K562 treated with DMSO at 1 percent for 4 hours (cell line): ENCODE measurements around the gene HOXA2. TPM values are rescaled to one million over a fixed set of nuclear protein-coding genes. Genes with fewer than 3 reads are reported as not detected.

ENCODE experiments used
- total RNA-seq: library from RNA; unstranded; fragments of 300-600 nt; gene quantifications from 2 replicates; pipeline ENCODE4 v1.2.3, GENCODE V29; 2022; ENCODE audit not compliant: insufficient read depth

The HOXA2 gene
- not detected in 2 replicates for total RNA-seq

DNA sequence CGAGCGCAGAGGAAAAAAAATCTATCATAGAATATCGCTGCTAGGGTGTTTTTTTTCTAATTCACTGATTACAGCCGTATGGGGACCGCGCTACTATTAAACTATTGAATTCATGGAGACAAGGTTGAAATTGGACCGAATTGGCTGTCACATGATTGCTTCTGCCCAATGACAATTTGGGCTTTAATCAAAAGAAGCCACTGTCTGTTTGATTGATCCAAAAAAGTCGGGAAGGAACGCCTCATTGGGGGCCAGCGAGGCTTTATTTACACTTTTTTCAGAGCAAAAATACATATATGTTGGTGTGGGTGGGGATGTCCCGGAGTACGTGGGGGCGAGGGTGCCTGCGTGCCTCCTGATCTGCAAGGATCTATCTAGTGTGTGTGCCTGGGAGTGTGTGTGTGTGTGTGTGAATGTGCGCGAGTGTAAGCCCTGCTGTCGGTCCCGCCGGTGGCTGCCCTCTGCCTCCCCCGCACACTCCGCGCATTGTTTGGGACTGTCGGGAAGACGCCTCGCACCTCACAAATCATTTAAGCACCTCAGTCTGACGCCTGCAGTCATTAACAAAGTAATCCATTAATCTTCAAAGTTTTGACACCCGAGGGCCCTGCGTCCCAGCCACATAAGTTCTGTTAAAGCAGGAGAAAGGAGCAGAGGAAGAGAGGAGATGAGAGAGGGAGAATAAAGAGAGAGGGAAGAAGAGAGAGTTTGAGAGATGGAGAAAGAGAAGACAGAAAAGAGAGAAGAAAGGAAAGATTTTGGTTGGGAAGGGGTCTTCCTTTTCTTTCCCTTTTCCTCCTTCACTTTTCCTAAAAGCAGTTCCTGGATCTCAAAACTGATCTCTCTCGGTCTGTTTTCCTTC lies at the start of gene HOXA2:
TSS of gene HOXA2 (minus strand) at position 103 of the 862 bp plus-strand sequence. CDS start 183 bp downstream, outside the sequence.

DNA sequence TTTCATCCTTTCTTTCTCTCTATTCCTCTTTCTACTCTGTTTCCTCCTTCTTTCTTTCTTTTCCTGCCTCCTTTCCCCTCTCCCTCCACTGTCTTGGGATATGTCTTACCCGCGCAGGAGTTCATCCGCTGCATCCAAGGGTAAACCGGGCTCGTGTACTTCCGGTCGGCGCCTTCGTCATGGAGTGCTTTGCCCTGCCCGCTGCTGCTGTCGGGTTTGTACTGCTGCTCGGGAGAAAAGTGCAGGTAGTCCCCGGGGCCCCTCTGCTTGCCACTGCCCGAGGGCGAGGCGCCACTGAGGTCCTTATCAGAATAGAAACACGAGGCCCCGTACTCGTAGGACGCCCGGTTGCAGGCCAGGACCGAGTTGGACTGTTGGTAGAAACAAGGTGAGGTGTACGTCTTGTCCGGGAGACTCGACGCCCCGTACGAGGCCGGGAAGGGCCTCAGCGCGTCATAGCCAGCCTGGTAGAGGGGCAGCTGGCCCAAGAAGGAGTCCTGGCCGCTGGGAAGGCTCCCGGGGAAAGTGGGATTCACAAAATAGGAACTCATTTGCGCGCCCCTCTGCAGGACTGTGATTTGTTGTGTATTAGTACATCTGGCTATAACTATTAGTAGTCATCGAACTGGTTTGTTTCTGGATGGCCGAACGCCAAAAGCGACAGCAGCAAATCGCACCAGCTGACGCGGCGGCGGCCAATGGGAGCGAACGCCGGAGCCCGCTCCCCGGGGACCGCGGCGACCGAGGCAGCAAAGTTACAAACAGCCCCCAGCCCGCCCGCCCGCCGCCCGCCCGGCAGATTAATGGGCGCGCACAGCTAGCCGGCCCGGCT lies 44.9 kb upstream of the HOXA2 start, which contains the start of gene HOXA6:
TSS of gene HOXA6 (minus strand) at position 576 of the 832 bp plus-strand sequence. CDS start at position 551, 25 bp downstream.

DNA sequence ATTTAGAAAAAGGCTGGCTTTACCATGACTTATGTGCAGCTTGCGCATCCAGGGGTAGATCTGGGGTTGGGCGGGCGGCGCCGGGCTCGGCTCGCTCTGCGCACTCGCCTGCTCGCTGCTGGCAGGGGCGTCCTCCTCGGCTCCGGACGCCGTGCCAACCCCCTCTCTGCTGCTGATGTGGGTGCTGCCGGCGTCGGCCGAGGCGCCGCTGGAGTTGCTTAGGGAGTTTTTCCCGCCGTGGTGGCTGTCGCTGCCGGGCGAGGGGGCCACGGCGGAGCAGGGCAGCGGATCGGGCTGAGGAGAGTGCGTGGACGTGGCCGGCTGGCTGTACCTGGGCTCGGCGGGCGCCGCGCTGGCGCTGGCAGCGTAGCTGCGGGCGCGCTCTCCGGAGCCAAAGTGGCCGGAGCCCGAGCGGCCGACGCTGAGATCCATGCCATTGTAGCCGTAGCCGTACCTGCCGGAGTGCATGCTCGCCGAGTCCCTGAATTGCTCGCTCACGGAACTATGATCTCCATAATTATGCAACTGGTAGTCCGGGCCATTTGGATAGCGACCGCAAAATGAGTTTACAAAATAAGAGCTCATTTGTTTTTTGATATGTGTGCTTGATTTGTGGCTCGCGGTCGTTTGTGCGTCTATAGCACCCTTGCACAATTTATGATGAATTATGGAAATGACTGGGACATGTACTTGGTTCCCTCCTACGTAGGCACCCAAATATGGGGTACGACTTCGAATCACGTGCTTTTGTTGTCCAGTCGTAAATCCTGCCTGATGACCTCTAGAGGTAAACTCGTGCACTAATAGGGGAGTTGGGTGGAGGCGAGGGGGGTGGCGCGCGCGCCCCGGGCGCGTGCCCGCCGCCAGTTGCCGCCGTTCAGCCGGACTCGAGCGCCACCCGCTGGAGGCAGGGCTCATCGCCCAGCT lies 40.8 kb upstream of the HOXA2 start, which contains the start of gene HOXA5:
TSS of gene HOXA5 (minus strand) at position 659 of the 927 bp plus-strand sequence. CDS start at position 585, 74 bp downstream.

DNA sequence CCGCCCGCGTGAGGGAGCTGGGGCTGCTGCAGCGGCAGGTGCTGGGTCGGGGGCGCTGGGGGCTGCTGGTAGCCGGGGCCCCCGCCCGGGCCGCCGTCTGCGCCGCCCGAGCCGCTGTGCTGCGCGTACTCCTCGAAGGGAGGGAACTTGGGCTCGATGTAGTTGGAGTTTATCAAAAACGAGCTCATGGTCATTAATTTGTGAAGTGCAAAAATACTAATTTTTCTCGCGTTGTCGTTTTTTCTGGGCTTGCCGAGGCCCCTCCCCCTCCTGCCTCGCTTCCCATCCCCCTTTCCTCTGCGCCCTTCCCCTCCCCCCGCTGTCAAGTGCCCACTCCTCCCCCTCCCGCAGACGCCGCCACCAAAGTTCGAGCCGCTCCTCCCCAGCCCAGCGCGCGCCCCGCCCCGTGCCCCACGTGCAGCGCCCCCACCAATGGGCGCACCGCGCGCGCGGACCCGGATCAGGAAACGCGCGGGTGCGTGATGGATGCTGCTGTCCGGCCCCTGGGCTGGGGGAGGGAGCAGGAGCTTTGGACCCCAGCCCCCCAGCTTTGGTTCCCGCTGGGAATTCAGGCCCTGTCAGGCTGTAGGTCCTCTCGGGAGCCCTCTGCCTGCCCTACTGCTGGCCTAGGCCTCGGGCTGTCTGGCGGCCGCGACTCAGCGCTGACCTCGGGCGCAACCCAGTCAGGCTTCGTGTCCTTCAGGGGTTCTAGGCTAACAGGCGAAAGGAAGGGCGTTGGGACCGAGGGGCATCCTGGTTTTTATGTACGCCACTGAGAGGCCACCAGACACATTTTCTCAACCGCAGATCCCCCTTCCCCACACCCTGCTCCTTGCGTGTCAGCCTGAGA lies 28.3 kb upstream of the HOXA2 start, which contains the start of gene HOXA4:
TSS of gene HOXA4 (minus strand) at position 218 of the 850 bp plus-strand sequence. CDS start at position 194, 24 bp downstream.

DNA sequence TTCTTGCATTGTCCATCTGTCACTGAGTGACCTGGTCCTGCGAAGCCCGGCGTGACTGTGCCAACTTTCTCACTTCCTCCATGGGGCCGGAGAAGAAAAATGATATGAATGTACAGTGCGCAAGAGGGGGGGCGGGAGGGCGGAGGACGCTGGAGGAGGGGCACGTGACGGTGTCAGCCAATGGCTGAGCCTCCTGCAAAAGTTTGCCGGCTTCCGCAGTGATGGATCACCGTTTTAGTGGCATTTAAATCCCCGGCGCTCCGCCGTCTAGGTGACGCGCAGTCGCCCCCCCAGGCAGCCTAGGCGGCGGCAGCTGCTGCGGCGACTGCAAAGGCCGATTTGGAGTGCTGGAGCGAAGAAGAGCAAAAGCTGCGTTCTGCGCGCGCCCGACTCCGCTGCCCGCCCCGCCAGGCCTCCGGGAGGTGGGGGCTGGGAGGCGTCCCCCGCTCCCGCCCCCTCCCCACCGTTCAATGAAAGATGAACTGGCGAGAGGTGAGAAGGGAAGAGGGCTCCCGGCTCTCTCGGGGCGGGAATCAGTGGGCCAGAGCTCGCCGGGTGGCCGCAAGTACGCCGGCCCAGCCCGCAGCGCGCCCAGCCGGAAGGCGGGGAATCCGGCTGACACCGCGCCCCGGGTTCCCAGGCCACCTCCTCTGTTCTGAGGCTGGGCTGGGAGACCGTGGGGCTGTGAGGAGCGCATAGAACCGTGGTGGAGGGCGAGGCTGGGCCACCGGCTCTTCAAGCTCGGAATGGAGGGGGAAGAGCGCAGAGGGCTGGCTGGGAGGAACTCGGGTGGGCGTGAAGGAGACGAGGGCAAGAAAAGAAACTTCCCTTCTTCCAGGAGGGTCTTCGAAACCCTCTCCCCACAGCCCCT lies 6.4 kb downstream of the HOXA2 start, which contains the start of gene HOXA1:
TSS of gene HOXA1 (minus strand) at position 104 of the 871 bp plus-strand sequence. CDS start at position 16, 88 bp downstream.

Other genes starting within 250 kb of the HOXA2 start
- 6.6 and 7.3 TPM in 2 replicates for gene SKAP2, start 238.1 kb downstream of the HOXA2 start, total RNA-seq
- not detected in 2 replicates for gene HOXA1, start 6.7 kb downstream of the HOXA2 start, total RNA-seq
- not detected in 2 replicates for gene HOXA4, start 28.1 kb upstream of the HOXA2 start, total RNA-seq
- gene HOXA5, start 41.0 kb upstream of the HOXA2 start, total RNA-seq, result not detected in 2 replicates
- gene HOXA6, start 45.1 kb upstream of the HOXA2 start, total RNA-seq, result not detected in 2 replicates
- gene HOXA3, start 49.9 kb upstream of the HOXA2 start, total RNA-seq, result not detected in 2 replicates
- not detected in 2 replicates for gene HOXA7, start 54.0 kb upstream of the HOXA2 start, total RNA-seq
- not detected in 2 replicates for gene HOXA9, start 62.9 kb upstream of the HOXA2 start, total RNA-seq
- not detected in 2 replicates for gene HOXA10, start 71.6 kb upstream of the HOXA2 start, total RNA-seq
- gene HOXA11, start 82.5 kb upstream of the HOXA2 start, total RNA-seq, result not detected in 2 replicates
- gene HOXA13, start 97.4 kb upstream of the HOXA2 start, total RNA-seq, result not detected in 2 replicates
- not detected in 2 replicates for gene EVX1, start 140.1 kb upstream of the HOXA2 start, total RNA-seq